ENCODE measurements around the gene TOE1. TPM values are rescaled to one million over a fixed set of nuclear protein-coding genes. Genes with fewer than 3 reads are reported as not detected.
"Not testable (repeated sequence)": the region's sequence is repeated elsewhere in the genome, so short reads cannot be mapped to it uniquely, and the experiment has no call there.

TOE1 gene
- total RNA-seq, 1 donor from 2014 or later: 28.8 TPM

DNA sequence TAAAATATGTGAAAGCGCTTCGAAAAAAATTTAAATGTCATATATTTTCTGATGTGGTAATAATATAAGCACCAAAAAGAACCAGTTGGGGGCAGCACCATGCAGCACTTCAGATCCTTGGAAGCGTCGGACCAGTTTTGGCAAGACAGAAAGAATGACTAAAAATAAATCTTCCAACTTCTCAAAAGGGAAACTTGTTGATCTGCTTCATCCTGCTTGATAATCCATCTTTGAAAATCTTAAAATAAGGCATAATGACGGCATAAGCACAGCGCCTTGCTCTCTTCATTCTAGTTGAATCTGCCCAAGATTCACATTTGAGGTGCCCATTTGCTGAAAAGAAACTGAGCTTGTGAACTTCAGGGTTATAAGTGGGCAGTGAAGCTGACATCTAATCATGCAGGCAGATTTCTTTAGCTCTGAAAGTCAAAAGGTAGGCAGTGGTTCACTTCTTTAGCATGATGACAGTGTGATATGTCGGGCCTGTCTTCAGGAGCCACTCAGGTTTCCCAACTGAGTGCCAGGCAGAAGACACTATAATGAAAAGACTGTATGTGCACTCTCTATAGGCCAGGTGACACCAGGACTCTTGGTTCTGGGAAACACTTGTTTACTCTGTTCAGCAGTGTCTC lies 20.0 kb downstream of the TOE1 start:
- Mint-ChIP-seq H3K27ac (ENCODE audit: unreplicated experiment) (no peak overlapping the region), H3K4me1 (peaks cover 4% of the 10 kb centered on the region), H3K9me3 (no peaks in the 10 kb centered on the region), H3K36me3 (ENCODE audit: low read depth) (no peaks in the 10 kb centered on the region), H3K4me3 (no peak overlapping the region), H3K27me3 (ENCODE audit: low read depth) (no peaks in the 10 kb centered on the region)
- peak; percentile 83 for TF ChIP-seq CTCF (conservative IDR thresholded peaks at IDR 0.05)
- DNase-seq (ENCODE audit: low read depth, low spot score): peak; percentile 17

DNA sequence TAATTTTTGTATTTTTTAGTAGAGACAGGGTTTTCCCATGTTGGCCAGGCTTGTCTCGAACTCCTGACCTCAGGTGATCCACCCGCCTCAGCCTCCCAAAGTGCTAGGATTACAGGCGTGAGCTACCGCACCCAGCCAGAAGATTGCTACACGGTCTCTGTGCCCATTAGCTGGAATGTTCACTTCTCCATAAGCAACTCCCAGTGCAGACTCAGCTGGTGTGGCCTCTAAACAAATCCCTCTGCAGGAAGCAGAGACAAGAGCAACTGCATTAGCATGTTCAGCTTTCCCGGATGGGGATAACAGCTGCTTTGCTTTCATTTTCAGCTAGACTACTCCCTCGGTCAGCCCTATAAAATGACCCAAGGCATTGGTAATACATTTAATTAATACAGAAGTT lies 21.0 kb downstream of the TOE1 start:
- not testable (repeated sequence) for H3K4me1 Mint-ChIP-seq; H3K4me3 Mint-ChIP-seq; DNase-seq (ENCODE audit: low read depth, low spot score); H3K9me3 Mint-ChIP-seq; H3K27ac Mint-ChIP-seq (ENCODE audit: unreplicated experiment); H3K27me3 Mint-ChIP-seq (ENCODE audit: low read depth); H3K36me3 Mint-ChIP-seq (ENCODE audit: low read depth)

DNA sequence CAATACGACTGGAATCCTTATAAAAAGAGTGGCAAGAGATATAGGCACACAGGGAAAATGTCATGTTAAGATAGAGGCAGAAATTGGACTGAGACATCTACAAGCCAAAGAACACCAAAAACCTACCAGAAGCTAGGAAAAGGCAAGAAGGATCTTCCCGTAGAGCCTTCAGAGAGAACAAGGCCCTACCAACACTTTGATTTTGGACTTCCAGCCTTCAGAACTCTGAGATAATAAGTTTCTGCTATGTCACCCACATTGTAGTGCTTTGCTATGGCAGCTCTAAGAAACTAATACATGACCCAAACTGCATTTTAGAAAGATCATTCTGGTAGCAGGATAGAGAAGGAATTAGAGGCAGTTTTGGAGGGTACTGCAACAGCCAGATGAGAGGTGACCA lies 24.3 kb downstream of the TOE1 start:
- no peaks in the 10 kb centered on the region for H3K36me3 Mint-ChIP-seq (ENCODE audit: low read depth)
- H3K27ac Mint-ChIP-seq (ENCODE audit: unreplicated experiment): no peak overlapping the region
- peaks cover 4% of the 10 kb centered on the region for H3K4me1 Mint-ChIP-seq

DNA sequence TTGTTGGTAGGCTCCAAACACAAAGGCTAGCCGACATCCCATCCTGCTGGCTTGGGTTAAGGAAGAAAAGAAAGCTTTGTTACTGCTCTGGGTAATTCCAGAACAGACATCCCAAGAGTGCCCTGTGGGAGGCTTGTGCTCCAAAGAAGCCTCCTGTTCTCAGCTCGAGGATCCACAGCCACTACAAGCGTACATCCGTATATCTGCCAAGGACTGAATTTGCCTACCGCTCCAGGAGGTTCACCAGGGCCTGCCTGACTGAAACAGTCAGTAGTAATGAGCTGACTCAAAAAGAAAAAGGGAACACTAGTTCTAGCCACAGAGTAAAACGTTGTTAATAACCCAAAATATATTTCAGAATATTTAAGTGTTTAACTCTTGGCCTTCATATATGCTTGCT lies 25.1 kb downstream of the TOE1 start:
- no peak overlapping the region for H3K4me3 Mint-ChIP-seq
- no peaks in the 10 kb centered on the region for H3K36me3 Mint-ChIP-seq (ENCODE audit: low read depth)
- no peak for TF ChIP-seq CTCF (conservative IDR thresholded peaks at IDR 0.05)
- DNase-seq (ENCODE audit: low read depth, low spot score): no peak
- no peak overlapping the region for H3K27ac Mint-ChIP-seq (ENCODE audit: unreplicated experiment)
- H3K9me3 Mint-ChIP-seq: no peaks in the 10 kb centered on the region
- H3K27me3 Mint-ChIP-seq (ENCODE audit: low read depth): no peaks in the 10 kb centered on the region
- H3K4me1 Mint-ChIP-seq: peaks cover 1% of the 10 kb centered on the region

More for the DNA sequence above, 24.3 kb downstream of the TOE1 start:
- H3K4me3 Mint-ChIP-seq: no peak overlapping the region
- H3K27me3 Mint-ChIP-seq (ENCODE audit: low read depth): no peaks in the 10 kb centered on the region
- no peaks in the 10 kb centered on the region for H3K9me3 Mint-ChIP-seq
- no peak for TF ChIP-seq CTCF (conservative IDR thresholded peaks at IDR 0.05)
- no peak for DNase-seq (ENCODE audit: low read depth, low spot score)

DNA sequence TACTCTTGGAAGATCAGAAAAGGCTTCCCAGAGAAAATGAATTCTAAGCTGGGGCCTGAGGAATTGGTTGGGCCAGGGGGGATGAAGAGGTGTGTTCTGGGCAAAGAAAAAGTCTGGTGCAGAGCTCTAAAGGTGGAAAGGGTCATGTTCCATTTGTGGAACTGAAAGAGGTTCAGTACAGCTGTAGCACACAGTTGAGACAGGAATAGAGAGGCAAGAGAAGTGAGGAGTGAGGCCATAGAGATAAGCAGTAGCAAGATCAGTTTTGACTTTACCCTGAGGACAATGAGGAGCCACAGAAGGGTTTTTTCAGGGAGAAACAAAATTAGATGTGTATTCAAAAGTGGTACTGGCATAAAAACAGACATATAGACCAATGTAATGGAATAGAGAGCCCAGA lies 30.6 kb downstream of the TOE1 start:
- H3K9me3 Mint-ChIP-seq: no peaks in the 10 kb centered on the region
- no peak for TF ChIP-seq CTCF (conservative IDR thresholded peaks at IDR 0.05)
- no peaks in the 10 kb centered on the region for H3K36me3 Mint-ChIP-seq (ENCODE audit: low read depth)
- no peaks in the 10 kb centered on the region for H3K4me1 Mint-ChIP-seq
- H3K27ac Mint-ChIP-seq (ENCODE audit: unreplicated experiment): no peak overlapping the region
- DNase-seq (ENCODE audit: low read depth, low spot score): no peak
- no peak overlapping the region for H3K4me3 Mint-ChIP-seq
- peaks cover 5% of the 10 kb centered on the region for H3K27me3 Mint-ChIP-seq (ENCODE audit: low read depth)

GRCh38 chr1:45373573-45373972 lies 33.6 kb downstream of the TOE1 start:
- H3K4me1 Mint-ChIP-seq: no peaks in the 10 kb centered on the region
- H3K4me3 Mint-ChIP-seq: no peak overlapping the region
- H3K9me3 Mint-ChIP-seq: no peaks in the 10 kb centered on the region
- peaks cover 5% of the 10 kb centered on the region for H3K27me3 Mint-ChIP-seq (ENCODE audit: low read depth)
- TF ChIP-seq CTCF (conservative IDR thresholded peaks at IDR 0.05): no peak
- no peak for DNase-seq (ENCODE audit: low read depth, low spot score)
- no peaks in the 10 kb centered on the region for H3K36me3 Mint-ChIP-seq (ENCODE audit: low read depth)
- no peak overlapping the region for H3K27ac Mint-ChIP-seq (ENCODE audit: unreplicated experiment)
